ENCODE data around the gene VWA2.

The VWA2 gene

DNA sequence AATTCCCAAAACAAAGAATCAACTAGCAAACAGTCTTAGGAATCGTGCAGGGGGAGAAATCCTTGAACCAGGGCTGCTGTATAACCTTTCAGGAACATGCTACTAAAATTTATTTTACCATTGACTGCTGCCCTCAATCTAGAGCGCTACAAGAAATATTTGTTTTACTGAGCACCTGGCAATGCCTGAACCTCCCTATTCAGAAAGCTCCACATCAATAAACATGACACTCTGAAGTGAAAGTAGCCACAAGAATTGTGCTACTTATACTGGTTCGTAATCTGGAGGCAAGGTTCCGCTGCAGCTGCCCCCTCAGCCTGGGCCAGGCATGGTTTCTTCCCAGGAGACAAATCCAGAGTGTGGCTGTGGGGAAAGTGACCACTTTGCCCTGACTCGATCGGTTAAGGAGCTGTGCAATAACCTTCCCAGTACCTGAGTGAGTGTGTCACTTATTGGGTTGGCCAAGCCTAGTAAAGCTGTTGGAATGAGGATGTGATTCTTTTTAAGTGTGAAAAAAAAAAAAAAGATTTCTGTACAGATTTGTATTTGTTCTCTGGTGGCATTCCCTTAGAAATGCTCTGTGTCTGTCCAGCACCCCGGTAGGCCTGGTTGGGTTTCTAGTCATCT, 7.7 kb downstream of the VWA2 start:
- no peak for DNase-seq

DNA sequence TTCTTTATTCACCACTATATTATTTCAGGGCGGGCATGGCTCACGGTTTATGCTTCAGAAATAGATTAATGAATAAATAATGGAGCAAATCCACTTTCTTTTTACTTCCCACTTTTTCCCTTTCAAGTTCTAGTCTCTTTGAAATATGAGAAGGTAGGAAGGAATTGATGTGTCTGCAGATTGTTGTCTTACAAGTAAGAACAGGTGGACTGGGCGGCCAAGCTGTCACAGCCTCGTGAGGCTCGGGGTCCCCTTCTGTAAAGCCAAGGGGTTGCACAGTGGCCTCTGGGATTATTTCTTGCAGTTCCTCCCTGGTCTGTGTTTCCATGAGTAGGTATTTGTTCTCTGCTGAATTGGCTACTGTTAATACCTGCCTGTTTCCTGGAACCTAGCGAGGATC, 11.2 kb downstream of the VWA2 start:
- no peak for DNase-seq

DNA sequence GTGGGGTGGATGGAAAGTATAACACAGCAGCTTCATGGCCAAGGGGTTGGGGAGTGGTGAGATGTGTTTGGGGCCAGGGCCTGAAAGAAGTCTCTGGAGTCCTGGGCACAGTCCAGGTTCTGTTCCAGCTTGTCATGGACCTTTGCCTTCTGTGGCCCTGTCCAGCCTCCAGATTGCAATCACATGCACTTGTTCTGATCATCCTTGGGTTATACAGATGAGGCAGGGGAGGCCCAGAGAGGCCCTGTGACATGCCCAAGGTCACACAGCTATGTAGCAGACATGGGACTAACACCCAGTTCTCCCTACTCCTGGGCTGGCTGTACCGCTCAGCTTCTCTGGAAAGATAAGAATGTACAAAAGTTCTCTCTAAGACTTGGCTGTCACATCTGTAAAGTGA, 11.7 kb downstream of the VWA2 start:
- no peak for DNase-seq

DNA sequence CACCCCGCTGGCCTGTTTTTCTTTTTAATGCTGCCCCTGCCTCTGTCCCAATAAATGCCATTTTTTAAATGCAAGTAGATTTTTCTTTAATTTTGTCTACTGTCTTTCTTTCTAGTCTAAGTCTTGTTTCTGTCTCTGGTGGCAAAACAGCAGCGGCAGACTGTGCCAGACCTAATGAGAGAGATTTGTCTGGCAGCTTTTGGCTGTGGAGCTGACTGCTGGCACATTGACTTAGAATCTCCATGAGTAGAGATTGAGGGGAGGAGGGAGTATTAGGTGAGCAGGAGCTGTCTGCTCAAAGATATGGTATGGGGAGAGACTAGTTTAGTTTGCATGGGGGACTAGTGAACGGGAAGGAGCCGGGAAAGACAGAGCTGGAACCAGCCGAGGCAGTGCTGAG, 13.0 kb downstream of the VWA2 start:
- DNase-seq = no peak

DNA sequence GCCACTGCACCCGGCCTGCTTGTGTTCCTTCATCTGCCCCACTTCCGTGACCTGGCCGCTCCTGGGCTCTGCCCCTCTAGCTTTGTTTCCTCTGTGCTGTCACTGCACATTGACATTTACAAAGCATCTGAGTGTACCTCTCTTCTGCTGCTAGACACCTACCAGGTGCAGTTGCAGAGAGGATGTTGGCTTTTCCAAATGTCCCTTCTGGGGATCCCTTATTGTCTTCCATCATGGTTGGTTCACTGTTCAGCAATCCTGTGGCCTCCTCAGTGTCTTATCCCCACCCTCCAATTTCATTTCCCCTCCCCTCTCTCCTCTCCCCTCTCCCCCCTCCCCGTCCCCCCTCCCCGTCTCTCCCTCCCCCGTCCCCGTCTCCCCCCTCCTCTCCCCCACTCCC, 13.8 kb downstream of the VWA2 start:
- DNase-seq = no peak

DNA sequence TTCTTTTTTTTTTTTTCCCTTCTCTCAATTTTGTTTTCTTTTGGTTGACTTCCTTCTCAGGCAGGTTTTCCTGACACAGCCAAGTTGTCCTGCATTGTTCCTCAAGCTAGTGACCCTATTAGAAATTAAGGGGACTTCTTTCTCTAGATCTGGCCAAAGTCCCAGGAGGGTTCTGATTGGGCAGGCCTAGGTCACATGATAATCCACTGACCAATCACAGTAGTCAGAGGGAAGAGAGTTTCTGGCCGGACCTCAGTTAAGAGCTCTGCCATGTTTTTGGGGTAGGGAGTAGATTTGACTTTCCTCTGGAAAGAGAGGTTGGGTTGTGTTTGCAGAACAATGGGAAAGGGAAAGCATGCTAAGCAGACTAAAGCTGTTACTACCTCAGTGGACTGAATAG, 16.2 kb downstream of the VWA2 start:
- no peak for DNase-seq

GRCh38 chr10:114256008-114256765, 17.1 kb downstream of the VWA2 start:
- DNase-seq = no peak

DNA sequence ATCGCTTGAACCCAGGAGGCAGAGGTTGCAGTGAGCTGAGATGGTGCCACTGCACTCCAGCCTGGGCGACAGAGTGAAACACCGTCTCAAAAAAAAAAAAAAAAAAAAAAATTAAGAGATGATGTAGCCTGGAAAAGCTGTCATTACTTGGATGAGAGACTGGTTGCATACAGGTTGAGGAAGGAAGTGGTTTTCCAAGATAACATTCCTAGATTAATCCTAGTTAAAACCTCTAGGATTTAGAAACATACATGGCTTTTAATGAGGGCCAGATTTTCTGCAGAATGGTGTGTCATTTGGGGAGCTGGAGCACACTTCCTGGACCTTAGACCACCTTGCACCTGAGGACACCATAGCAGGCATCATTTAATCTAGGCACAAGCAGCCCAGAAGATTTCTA, 17.8 kb downstream of the VWA2 start:
- no peak for DNase-seq

DNA sequence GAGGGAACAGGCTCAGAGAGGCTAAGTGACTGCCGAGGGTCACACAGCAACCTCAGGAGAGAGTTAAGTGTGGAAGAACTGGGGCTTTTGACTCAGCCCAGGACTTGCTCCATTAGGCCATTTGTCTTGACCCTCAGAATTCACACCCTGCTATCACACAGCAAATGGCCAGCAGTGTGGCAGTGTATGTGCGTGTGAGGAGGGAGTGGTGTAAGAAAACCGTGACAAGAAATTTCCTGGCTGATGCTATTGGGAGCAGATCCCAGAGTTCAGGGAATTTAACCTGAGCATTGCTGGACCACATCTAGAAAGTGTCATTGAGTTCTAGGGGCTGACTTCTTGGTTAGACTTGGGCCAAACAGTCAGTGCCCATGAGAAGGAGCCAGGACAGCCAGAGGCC, 18.4 kb downstream of the VWA2 start:
- DNase-seq = no peak

GRCh38 chr10:114258274-114258840, 19.3 kb downstream of the VWA2 start:
- no peak for DNase-seq

- DNase-seq = no peak
These were observed 20.8 kb downstream of the VWA2 start for GRCh38 chr10:114259824-114260223.

- no peak for DNase-seq
These were observed 21.3 kb downstream of the VWA2 start for GRCh38 chr10:114260366-114260765.

DNA sequence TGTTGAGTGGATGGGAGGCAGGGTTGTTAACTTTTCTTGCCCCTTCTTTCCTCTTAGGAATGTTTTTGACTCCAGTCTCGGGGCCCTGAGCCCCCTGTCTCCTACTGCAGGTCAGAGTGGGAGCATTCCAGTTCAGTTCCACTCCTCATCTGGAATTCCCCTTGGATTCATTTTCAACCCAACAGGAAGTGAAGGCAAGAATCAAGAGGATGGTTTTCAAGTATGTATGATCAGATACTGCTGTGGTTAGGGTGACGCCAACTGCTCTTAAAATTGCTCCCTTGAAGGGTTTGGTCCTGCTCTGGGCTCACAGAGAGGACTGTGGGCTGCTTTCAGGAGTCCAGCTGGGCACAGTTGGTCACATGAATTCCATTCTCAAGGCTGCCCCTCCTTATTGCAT, 22.0 kb downstream of the VWA2 start:
- no peak for DNase-seq

DNA sequence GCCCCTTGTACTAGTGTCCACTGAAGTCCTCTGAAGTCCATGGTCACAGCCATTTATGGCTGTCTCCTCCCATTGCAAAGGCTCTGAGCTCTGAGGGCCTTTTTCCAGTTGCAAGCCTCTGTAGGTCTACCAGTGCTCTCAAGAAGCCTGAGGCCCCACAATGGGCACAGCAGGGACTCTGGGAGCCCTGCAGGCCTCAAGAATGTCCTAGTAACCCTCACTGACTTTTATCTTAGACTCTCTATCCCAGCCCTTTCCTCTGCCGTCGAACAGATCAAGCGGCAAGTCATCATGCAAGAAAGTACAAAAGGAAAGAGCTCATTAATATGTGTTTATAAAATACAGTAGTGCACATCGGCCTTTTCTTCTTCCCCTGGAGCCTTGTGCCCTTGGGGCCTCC, 23.4 kb downstream of the VWA2 start:
- no peak for DNase-seq

GRCh38 chr10:114265392-114266053, 26.5 kb downstream of the VWA2 start:
- DNase-seq = no peak

DNA sequence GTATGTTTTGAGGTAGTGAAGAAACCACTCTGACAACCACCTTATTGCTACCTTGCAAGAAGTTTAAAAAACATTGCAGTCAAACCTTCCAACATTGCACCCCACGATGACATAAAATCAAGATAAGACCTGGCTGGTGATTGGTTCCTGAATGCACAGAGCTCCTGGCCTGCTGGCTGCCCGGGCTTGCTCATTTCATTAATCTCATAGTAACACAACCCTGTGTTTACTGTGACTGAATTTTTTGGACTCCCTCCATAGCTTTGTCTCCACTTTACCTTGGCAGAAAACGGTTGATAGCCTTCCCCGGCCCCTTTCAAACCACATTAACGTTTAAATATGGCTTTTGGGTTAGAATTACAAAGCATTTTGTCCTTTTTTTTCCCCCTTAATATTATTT, 27.5 kb downstream of the VWA2 start:
- DNase-seq = no peak

DNA sequence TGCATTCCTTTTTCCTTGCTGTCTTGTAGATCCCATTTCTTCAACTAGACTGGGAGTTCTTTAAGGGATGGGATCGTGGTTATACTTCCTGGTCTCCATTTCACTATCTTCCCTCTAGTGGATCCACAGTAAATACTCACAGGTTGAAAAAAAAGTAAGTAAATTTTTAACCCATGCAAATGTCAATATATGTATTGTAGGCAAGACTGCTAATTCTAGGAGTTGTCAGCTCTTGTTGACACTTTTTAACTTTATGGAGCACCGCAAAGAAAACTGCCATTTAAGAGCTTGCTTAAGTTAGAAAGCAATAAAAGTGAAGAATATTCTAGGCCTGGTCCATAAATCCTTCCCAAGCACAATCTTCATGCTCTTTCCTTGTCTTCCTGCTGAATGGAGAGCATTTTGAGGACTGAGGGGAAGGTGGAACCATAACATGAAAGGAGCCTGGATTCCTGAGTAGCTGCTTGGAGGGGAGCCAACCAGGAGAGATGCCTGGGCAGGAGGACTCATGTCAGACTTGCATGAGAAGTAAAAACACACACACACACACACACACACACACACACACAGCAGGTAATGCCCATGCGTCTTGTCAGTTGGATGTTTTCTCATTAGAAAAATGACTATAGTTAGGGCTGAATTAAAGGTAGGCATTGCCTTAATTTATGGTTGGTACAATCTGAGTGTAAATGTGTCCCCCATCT, 32.2 kb downstream of the VWA2 start:
- DNase-seq = no peak

DNA sequence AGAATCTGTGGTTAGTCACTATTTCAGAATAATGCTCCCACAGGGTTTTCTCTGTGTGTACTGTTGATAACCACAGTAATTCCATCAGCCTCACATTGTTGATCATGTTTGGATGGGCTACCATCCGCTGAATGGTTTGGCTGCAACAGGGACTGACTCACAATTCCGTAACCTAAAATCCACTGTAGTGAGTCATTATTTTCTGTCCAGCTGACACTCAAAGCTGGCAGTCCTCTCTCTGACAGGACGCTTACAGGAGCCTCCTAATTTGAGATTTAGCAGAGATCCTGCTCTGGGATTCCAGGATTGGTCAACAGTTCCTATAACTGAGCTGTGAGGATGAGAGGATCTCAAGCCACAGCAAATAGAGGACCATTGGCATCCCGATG, 32.7 kb downstream of the VWA2 start:
- DNase-seq = no peak

DNA sequence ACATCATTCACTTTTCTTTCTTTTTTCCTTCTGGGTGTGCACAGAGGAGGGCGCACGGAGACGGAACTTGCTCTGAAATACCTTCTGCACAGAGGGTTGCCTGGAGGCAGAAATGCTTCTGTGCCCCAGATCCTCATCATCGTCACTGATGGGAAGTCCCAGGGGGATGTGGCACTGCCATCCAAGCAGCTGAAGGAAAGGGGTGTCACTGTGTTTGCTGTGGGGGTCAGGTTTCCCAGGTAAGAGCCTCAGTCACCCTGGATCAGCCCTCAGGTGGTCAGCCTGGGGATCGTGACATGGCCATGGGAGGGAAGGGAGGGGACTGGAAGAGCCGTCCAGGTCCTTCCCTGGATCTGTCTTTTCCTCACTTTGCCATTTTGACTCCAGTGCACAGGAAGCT, 33.6 kb downstream of the VWA2 start:
- DNase-seq = no peak

DNA sequence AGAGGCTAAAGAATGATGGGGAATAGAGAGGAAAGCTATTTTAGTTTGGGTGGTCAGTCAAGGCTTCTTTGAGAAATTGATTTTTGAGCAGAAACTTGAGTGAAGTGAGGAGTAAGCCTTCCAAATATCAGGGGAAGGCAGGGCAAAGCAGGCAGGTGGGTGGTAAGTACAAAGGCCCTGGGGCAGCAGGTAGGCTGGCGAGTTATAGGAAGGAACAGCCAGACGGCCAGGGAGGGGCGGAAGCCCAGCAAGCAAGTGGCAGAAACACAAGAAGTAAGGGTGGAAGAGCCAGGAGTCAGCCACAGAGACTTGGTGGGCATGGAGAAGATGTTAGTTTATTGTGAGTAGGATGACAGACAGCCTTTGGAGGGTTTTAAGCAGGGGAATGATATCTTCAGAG, 34.9 kb downstream of the VWA2 start:
- no peak for DNase-seq

DNA sequence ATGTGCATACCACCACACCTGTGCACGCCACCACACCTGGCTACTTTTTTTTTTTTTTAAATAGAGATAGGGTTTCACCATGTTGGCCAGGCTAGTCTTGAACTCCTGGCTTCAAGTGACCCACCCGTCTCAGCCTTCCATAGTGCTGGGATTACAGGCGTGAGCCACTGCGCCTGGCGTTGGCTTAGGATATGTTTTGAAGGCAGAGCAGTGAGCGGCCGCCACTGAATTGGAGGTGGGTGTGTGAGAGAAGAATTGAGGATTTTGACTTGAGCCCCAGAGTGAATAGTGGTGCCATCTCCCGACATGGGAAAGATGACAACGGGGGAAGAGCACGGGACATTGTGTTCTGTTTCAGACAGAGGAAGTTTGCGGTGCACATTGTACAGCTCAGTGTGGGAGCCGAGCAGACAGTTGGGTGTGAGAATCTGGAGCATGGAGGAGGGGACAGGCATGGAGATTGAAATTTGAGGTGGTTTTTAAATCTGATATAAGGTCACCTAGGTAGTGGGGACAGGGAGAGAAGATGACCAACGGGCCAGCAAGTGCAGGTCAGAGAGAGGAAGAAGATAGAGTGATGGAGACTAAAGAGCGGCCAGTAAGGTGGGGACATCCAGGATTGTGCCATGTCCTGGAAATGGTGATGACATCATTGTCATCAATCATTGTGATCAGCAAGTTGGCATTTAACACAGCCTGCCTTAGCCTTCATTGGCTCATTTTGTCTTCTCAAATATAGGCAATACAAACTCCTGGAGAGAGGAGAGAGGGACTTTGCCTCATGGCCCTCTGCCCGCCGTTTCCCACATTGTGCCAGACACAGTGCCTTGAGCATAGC, 35.8 kb downstream of the VWA2 start:
- DNase-seq = no peak

- DNase-seq = no peak
These were observed 37.0 kb downstream of the VWA2 start for GRCh38 chr10:114276066-114276465.

GRCh38 chr10:114276671-114277070, 37.6 kb downstream of the VWA2 start:
- no peak for DNase-seq

Measured in Kasumi-1 (cell line).